IMR-90 (cell line): ENCODE data around the gene NSUN6. TPM values are rescaled to one million over a fixed set of nuclear protein-coding genes. Genes with fewer than 3 reads are reported as not detected.

ENCODE experiments used
- ATAC-seq: fragments of 200-7000 bp; cut with Tn5 transposase; 2 replicates; pipeline ENCODE4 v1.9.1; 2020; ENCODE audit warnings: low read depth, mild to moderate bottlenecking, moderate library complexity
- BruUV-seq: library from RNA; stranded (reverse); fragments of 400-500 nt; replicated peaks from 2 replicates; lab custom pipeline; 2021; lab: Mats Ljungman, UMichigan
- CTCF ChIA-PET: fragments of 300-600 bp; formaldehyde crosslinking; extraction: SDS; loops from one replicate; lab custom pipeline; 2021; ENCODE audit warnings: antibody characterized with exemption; lab: Yijun Ruan, JAX
- POLR2A ChIA-PET: fragments of 300-600 bp; sonication (Branson Sonifier 250); formaldehyde crosslinking; loops from one replicate; lab custom pipeline; 2022; ENCODE audit warnings: antibody characterized with exemption; ENCODE audit not compliant: unreplicated experiment; lab: Charles Lee
- DNase-seq: peaks from one replicate; pipeline ENCODE4 v3.0.0; 2013
- H2AFZ ChIP-seq: replicated peaks from 2 replicates; pipeline ENCODE3; 2013; ENCODE audit warnings: low read length, mild to moderate bottlenecking; ENCODE audit not compliant: poor library complexity
- H2AK5ac ChIP-seq: 2 replicates; pipeline ENCODE4 v1.6.1; 2013; ENCODE audit warnings: low read depth, low read length, inconsistent platforms
- H2AK9ac ChIP-seq: replicated peaks from 2 replicates; pipeline ENCODE3; 2013; ENCODE audit warnings: mild to moderate bottlenecking, low read depth, low read length, moderate library complexity; ENCODE audit not compliant: poor library complexity
- H2BK120ac ChIP-seq: 2 replicates; pipeline ENCODE4 v1.6.1; 2013; ENCODE audit warnings: low read depth, low read length, inconsistent platforms
- H2BK15ac ChIP-seq: 3 replicates; pipeline ENCODE4 v1.6.1; 2013; ENCODE audit warnings: low read depth, low read length, inconsistent platforms
- H2BK20ac ChIP-seq: 2 replicates; pipeline ENCODE4 v1.6.1; 2013; ENCODE audit warnings: low read depth, mild to moderate bottlenecking, inconsistent platforms, low read length, moderate library complexity
- H2BK5ac ChIP-seq: 2 replicates; pipeline ENCODE4 v1.6.1; 2013; ENCODE audit warnings: mild to moderate bottlenecking, low read depth, low read length, inconsistent platforms; ENCODE audit not compliant: poor library complexity, severe bottlenecking
- H3K14ac ChIP-seq: replicated peaks from 2 replicates; pipeline ENCODE4 v1.6.1; 2013; ENCODE audit warnings: low read depth, low read length, inconsistent platforms
- H3K18ac ChIP-seq: 2 replicates; pipeline ENCODE4 v1.6.1; 2013; ENCODE audit warnings: low read depth, low read length, control low read depth
- H3K23ac ChIP-seq: 2 replicates; pipeline ENCODE4 v1.6.1; 2013; ENCODE audit warnings: low read depth, low read length, inconsistent platforms
- H3K27ac ChIP-seq: 2 replicates; pipeline ENCODE4 v1.5.1; 2013; ENCODE audit warnings: mild to moderate bottlenecking, control low read depth, low read length; ENCODE audit not compliant: insufficient read depth
- H3K27me3 ChIP-seq: 2 replicates; pipeline ENCODE4 v1.6.1; 2013; ENCODE audit warnings: low read length; ENCODE audit not compliant: control insufficient read depth, insufficient read depth
- H3K36me3 ChIP-seq: 2 replicates; pipeline ENCODE4 v1.6.1; 2013; ENCODE audit warnings: low read length, mixed read lengths; ENCODE audit not compliant: control insufficient read depth, insufficient read depth
- H3K4ac ChIP-seq: 2 replicates; pipeline ENCODE4 v1.6.1; 2013; ENCODE audit warnings: low read depth, low read length, inconsistent platforms
- H3K4me1 ChIP-seq: 2 replicates; pipeline ENCODE4 v1.6.1; 2013; ENCODE audit warnings: low read length, mixed read lengths; ENCODE audit not compliant: control insufficient read depth, insufficient read depth
- H3K4me2 ChIP-seq: 2 replicates; pipeline ENCODE4 v1.6.1; 2013; ENCODE audit warnings: low read depth, mild to moderate bottlenecking, control low read depth, low read length, moderate library complexity
- H3K4me3 ChIP-seq: 2 replicates; pipeline ENCODE4 v1.5.1; 2013; ENCODE audit warnings: low read depth, mild to moderate bottlenecking, control low read depth, low read length, moderate library complexity; ENCODE audit not compliant: insufficient read depth
- H3K56ac ChIP-seq: 2 replicates; pipeline ENCODE4 v1.6.1; 2013; ENCODE audit warnings: low read length, inconsistent platforms; ENCODE audit not compliant: insufficient read depth; ENCODE audit errors: extremely low read depth
- H3K79me1 ChIP-seq, 2 experiments: 2 replicates each; pipeline ENCODE4 v1.6.1; 2013; ENCODE audit warnings: low read length in 2 of 2, inconsistent platforms in 1 of 2, low read depth in 1 of 2
- H3K9ac ChIP-seq: 2 replicates; pipeline ENCODE4 v1.6.1; 2013; ENCODE audit warnings: low read depth, low read length, control low read depth
- H3K9me1 ChIP-seq: 2 replicates; pipeline ENCODE4 v1.6.1; 2013; ENCODE audit warnings: low read length, inconsistent platforms; ENCODE audit not compliant: insufficient read depth
- H3K9me3 ChIP-seq: 2 replicates; pipeline ENCODE4 v1.6.1; 2013; ENCODE audit warnings: low read length; ENCODE audit not compliant: control insufficient read depth, insufficient read depth
- H4K20me1 ChIP-seq: 2 replicates; pipeline ENCODE4 v1.6.1; 2013; ENCODE audit warnings: low read length, inconsistent platforms; ENCODE audit not compliant: insufficient read depth
- H4K5ac ChIP-seq: 2 replicates; pipeline ENCODE4 v1.6.1; 2013; ENCODE audit warnings: mild to moderate bottlenecking, low read depth, low read length, control low read depth
- H4K8ac ChIP-seq, 2 experiments: 2 replicates each; pipeline ENCODE4 v1.6.1; 2013; ENCODE audit warnings: low read depth in 2 of 2, low read length in 2 of 2, control low read depth in 1 of 2, inconsistent platforms in 1 of 2
- H4K91ac ChIP-seq: 2 replicates; pipeline ENCODE4 v1.6.1; 2013; ENCODE audit warnings: low read depth, low read length, inconsistent platforms; ENCODE audit not compliant: insufficient read depth
- CEBPB ChIP-seq: IDR thresholded peaks from 2 replicates; pipeline ENCODE4 v1.6.1; 2012; ENCODE audit warnings: low read depth, low read length, improper control_type of control experiment
- RCOR1 ChIP-seq: IDR thresholded peaks from 2 replicates; pipeline ENCODE4 v1.6.1; 2012; ENCODE audit warnings: mild to moderate bottlenecking, low read length, improper control_type of control experiment; ENCODE audit not compliant: insufficient replicate concordance
- WGBS, 2 experiments: methylation state at CpG; one replicate each; pipeline versions ENCODE4 v1.1.5 to v1.1.7; 2013; ENCODE audit warnings: missing lambda C conversion rate in 2 of 2; ENCODE audit not compliant: insufficient read length in 1 of 2; ENCODE audit errors: extremely low coverage in 2 of 2; 5-methylcytosine and 5-hydroxymethylcytosine counted together
- dilution Hi-C: fragments of 300-500 bp; cut with HindIII; formaldehyde crosslinking; loops from one replicate; pipeline ENCODE4 v1.14.3; 2018; ENCODE audit warnings: low sequenced_read_pairs; ENCODE audit not compliant: unreplicated experiment
- in situ Hi-C: fragments of 300-500 bp; cut with MboI; formaldehyde crosslinking; loops from 3 replicates; pipeline ENCODE4 v1.14.3; 2019; ENCODE audit warnings: low sequenced_read_pairs, inconsistent platforms, mixed read lengths
- intact Hi-C: fragments of 100-400 bp; cut with micrococcal nuclease; formaldehyde crosslinking; loops from 2 replicates; pipeline ENCODE4 v1.10.0; 2022
- polyA plus RNA-seq, 3 experiments: library from polyadenylated mRNA; depleted of rRNA; stranded (reverse); fragments of >200 nt; gene quantifications; 2 replicates each; pipeline ENCODE4 v1.2.3, GENCODE V29; 2012; ENCODE audit warnings: low replicate concordance in 1 of 3
- total RNA-seq: library from RNA; depleted of rRNA; stranded (reverse); fragments of >200 nt; gene quantifications from 2 replicates; pipeline ENCODE4 v1.2.3, GENCODE V29; 2012

Gene NSUN6
- total and polyA plus RNA-seq, 2 of the 4 experiments (the other 2 are of a cell fraction): 4.6 to 11.5 TPM

DNA sequence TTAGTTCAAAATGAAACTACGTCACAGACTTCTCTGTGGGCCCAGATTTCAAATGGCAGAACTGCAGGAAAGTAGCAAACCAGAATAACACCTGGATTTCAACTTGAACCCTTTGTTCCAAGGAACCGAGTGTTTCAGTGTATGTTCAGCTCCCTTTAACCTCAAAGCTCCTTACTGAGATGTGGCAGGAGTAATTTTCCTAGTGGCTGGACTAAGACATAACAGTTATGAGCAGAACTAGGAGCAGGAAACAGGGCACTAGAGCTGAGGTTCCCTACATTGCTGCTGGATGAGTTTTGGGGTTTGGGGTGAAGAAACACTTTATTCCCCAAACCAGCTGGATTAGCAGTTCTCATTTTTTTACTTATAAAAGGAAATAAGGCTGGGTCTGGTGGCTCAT is 50.1 kb downstream of the NSUN6 start:
- H3K9me1 ChIP-seq: no peaks in the 10 kb centered on the region
- H2AK9ac ChIP-seq: no peak overlapping the region
- dilution Hi-C loops (no loop called here), in situ Hi-C loops (no loop called here), intact Hi-C loops (no loop called here)
- DNase-seq: no peak
- no peaks in the 10 kb centered on the region for H3K9me3 ChIP-seq
- H2BK20ac ChIP-seq: no peak overlapping the region
- H2AFZ ChIP-seq: peak overlapping the region; percentile 28
- TF ChIP-seq CEBPB: no peak
- no peak for TF ChIP-seq RCOR1
- no peaks in the 10 kb centered on the region for H4K20me1 ChIP-seq
- no peak overlapping the region for H3K4ac ChIP-seq
- no peak overlapping the region for H2BK15ac ChIP-seq
- H3K79me1 ChIP-seq: peaks cover 0 to 2% of the 10 kb centered on the region in 2 experiments; a peak in 2 of 4 replicates
- ChIA-PET CTCF (interaction anchor here (0.6 to 0.7 kb wide), 2 partner anchors 66 to 240 kb away, joined by 3 read pairs; no protein-coding TSS in a partner anchor), POLR2A (no interaction called here)
- no peak overlapping the region; the same call in 1 of the 2 replicates for H4K5ac ChIP-seq
- H4K8ac ChIP-seq: no peak overlapping the region
- no peak overlapping the region for H2BK120ac ChIP-seq
- H3K9ac ChIP-seq: no peak overlapping the region
- no peak for ATAC-seq
- H4K91ac ChIP-seq: no peak overlapping the region
- no peaks in the 10 kb centered on the region for H3K27me3 ChIP-seq
- no TSS peak for BruUV-seq
- H3K27ac ChIP-seq: no peak overlapping the region
- H2BK5ac ChIP-seq: no peak overlapping the region
- H3K4me1 ChIP-seq: peaks cover 3% of the 10 kb centered on the region; the same call in 1 of the 2 replicates
- H2AK5ac ChIP-seq: no peak overlapping the region
- no peak overlapping the region for H3K18ac ChIP-seq
- WGBS, 2 experiments: no CpG with 5 or more reads among the region's 2 CpGs
- H3K4me3 ChIP-seq: no peak overlapping the region
- no peak overlapping the region for H3K23ac ChIP-seq
- no peaks in the 10 kb centered on the region for H3K36me3 ChIP-seq
- H3K14ac ChIP-seq: no peak overlapping the region
- no peak overlapping the region for H3K4me2 ChIP-seq
- no peak overlapping the region for H3K56ac ChIP-seq
